HEK293 (cell line): ENCODE results near the gene ERP44.
"Not testable (repeated sequence)": the region's sequence is repeated elsewhere in the genome, so short reads cannot be mapped to it uniquely, and the experiment has no call there.

Experiments used
- YY1 ChIP-seq: fragments of 450-650 bp; formaldehyde crosslinking; IDR thresholded peaks from 2 replicates; pipeline ENCODE4 v1.5.1; 2018; ENCODE audit warnings: missing biosample characterization, missing genetic modification characterization
- ZNF138 ChIP-seq: fragments of 450-650 bp; formaldehyde crosslinking; IDR thresholded peaks from 2 replicates; pipeline ENCODE4 v1.5.1; 2016; ENCODE audit warnings: missing biosample characterization, missing genetic modification characterization, borderline replicate concordance
- ZNF335 ChIP-seq: fragments of 450-650 bp; formaldehyde crosslinking; conservative IDR thresholded peaks from 2 replicates; pipeline ENCODE4 v1.5.1; 2016; ENCODE audit warnings: missing biosample characterization, missing genetic modification characterization
- ZNF600 ChIP-seq: fragments of 450-650 bp; formaldehyde crosslinking; IDR thresholded peaks from 2 replicates; pipeline ENCODE4 v1.5.1; 2016; ENCODE audit warnings: missing biosample characterization, missing genetic modification characterization
- ZNF792 ChIP-seq: fragments of 450-650 bp; formaldehyde crosslinking; IDR thresholded peaks from 2 replicates; pipeline ENCODE4 v1.5.1; 2016; ENCODE audit warnings: missing biosample characterization, missing genetic modification characterization
- ZXDB ChIP-seq: fragments of 450-650 bp; formaldehyde crosslinking; IDR thresholded peaks from 2 replicates; pipeline ENCODE4 v1.5.1; 2016; ENCODE audit warnings: missing biosample characterization, missing genetic modification characterization
- TF ChIP-seq, protein P1 (sequence below): fragments of 450-650 bp; formaldehyde crosslinking; IDR thresholded peaks from 2 replicates; pipeline ENCODE4 v1.5.1; 2016; ENCODE audit warnings: missing biosample characterization, missing genetic modification characterization
- TF ChIP-seq, protein P2 (sequence below): fragments of 450-650 bp; formaldehyde crosslinking; IDR thresholded peaks from 2 replicates; pipeline ENCODE4 v1.5.1; 2016; ENCODE audit warnings: missing biosample characterization, missing genetic modification characterization

DNA sequence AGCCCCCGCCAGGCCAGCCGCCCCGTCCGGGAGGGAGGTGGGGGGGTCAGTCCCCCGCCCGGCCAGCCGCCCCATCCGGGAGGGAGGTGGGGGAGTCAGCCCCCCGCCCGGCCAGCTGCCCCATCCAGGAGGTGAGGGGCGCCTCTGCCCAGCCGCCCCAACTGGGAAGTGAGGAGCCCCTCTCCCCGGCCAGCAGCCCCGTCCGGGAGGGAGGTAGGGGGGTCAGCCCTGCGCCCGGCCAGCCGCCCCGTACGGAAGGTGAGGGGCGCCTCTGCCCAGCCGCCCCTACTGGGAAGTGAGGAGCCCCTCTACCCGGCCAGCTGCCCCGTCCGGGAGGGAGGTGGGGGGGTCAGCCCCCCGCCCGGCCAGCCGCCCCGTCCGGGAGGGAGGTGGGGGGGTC is 30.8 kb downstream of the ERP44 start:
- TF ChIP-seq, protein P1, sequence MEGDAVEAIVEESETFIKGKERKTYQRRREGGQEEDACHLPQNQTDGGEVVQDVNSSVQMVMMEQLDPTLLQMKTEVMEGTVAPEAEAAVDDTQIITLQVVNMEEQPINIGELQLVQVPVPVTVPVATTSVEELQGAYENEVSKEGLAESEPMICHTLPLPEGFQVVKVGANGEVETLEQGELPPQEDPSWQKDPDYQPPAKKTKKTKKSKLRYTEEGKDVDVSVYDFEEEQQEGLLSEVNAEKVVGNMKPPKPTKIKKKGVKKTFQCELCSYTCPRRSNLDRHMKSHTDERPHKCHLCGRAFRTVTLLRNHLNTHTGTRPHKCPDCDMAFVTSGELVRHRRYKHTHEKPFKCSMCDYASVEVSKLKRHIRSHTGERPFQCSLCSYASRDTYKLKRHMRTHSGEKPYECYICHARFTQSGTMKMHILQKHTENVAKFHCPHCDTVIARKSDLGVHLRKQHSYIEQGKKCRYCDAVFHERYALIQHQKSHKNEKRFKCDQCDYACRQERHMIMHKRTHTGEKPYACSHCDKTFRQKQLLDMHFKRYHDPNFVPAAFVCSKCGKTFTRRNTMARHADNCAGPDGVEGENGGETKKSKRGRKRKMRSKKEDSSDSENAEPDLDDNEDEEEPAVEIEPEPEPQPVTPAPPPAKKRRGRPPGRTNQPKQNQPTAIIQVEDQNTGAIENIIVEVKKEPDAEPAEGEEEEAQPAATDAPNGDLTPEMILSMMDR (tag by site-specific recombination), result not testable (repeated sequence)
- not testable (repeated sequence) for TF ChIP-seq ZXDB, ZNF335, YY1, ZNF792, ZNF138, ZNF600 (tag by site-specific recombination)
- TF ChIP-seq, protein P2, sequence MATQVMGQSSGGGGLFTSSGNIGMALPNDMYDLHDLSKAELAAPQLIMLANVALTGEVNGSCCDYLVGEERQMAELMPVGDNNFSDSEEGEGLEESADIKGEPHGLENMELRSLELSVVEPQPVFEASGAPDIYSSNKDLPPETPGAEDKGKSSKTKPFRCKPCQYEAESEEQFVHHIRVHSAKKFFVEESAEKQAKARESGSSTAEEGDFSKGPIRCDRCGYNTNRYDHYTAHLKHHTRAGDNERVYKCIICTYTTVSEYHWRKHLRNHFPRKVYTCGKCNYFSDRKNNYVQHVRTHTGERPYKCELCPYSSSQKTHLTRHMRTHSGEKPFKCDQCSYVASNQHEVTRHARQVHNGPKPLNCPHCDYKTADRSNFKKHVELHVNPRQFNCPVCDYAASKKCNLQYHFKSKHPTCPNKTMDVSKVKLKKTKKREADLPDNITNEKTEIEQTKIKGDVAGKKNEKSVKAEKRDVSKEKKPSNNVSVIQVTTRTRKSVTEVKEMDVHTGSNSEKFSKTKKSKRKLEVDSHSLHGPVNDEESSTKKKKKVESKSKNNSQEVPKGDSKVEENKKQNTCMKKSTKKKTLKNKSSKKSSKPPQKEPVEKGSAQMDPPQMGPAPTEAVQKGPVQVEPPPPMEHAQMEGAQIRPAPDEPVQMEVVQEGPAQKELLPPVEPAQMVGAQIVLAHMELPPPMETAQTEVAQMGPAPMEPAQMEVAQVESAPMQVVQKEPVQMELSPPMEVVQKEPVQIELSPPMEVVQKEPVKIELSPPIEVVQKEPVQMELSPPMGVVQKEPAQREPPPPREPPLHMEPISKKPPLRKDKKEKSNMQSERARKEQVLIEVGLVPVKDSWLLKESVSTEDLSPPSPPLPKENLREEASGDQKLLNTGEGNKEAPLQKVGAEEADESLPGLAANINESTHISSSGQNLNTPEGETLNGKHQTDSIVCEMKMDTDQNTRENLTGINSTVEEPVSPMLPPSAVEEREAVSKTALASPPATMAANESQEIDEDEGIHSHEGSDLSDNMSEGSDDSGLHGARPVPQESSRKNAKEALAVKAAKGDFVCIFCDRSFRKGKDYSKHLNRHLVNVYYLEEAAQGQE (tag by site-specific recombination), result not testable (repeated sequence)
